ENCODE results near the gene TEX35.

GRCh38 chr1:178516110-178516509 is 3.2 kb downstream of the TEX35 start:
- TF ChIP-seq CTCF (conservative IDR thresholded peaks at IDR 0.05 in 1 of 2, IDR thresholded peaks at IDR 0.05 in 1 of 2; ENCODE audit: extremely low read depth in 1 of 2, insufficient read depth in 1 of 2, low read depth in 1 of 2, low read length in 2 of 2) = no peak
- TF ChIP-seq EZH2 (IDR thresholded peaks at IDR 0.05; ENCODE audit: borderline replicate concordance, low read length) = no peak
